GM23248 (cell line): ENCODE measurements around the gene F2RL3.

ENCODE experiments used
- EZH2 ChIP-seq: fragments of 200-600 bp; sonication (generic); IDR thresholded peaks from 2 replicates; pipeline ENCODE4 v1.6.1; 2018; ENCODE audit warnings: antibody characterized with exemption, mild to moderate bottlenecking; ENCODE audit not compliant: insufficient read depth, poor library complexity, severe bottlenecking
- EZH2phosphoT487 ChIP-seq: fragments of 200-600 bp; sonication (generic); IDR thresholded peaks from 2 replicates; pipeline ENCODE4 v1.6.1; 2018; ENCODE audit warnings: antibody characterized with exemption, moderate library complexity, mild to moderate bottlenecking, low read depth; ENCODE audit not compliant: insufficient read depth

DNA sequence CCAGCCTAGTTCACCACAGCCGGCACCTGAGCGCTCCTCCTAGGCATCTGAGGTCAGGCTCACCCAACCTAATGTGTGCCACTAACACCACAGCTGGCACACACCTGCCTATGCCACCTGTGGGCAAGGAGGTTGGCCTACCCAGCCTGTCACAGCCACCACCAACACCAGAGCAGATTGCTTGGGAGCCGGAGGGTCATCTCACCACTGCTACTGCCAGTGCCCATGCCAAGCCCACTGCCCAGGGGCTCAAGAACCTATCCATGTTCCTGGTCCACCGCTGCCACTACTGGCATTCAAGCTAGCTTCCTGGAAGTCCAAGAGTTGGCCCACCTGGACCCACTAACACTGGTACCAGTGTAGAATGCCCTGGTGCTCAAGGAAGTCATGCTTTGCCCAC, 42.5 kb downstream of the F2RL3 start:
- no peak for TF ChIP-seq EZH2phosphoT487
- TF ChIP-seq EZH2: no peak
